ENCODE data around the gene ZNF814.

ZNF814 gene

DNA sequence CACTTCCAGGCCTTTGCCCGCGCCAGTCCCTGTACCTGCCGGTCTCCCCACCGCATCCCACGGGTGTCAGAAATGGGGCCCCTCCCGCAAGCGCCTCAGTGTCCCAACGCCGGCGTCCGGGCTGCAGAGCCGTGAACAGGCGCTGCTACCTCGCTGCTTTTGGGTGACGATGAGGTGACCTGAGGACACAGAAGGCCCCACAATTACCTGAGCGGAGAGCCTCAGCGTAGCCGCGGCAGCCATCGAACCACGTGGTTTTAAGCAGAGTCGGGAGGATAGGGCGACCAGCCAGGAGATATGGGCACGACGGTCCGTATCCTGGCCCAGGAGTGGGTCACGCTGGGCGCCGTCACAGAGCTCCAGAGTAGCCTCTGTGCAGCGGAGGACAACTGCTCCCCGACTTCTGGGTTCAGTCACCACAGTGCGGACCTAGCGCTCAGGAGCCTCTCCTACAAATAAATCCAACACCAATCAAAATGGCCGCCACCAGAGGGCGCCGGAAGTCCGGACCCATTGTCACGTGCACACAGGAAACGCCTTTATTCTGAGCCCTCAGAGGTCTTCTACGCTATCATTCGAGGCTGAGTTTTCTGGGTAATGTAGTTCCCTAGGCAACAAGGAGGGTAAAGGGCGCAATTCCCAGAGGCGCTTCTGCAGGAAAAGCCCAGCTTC lies at the start of gene ZNF814:
TSS of gene ZNF814 (minus strand) at position 478 of the 672 bp plus-strand sequence. CDS start at position 243, 235 bp downstream.
- peak within 1 kb of the TSS in 1 of 2 donors; percentile 77 for H3K27ac ChIP-seq
- TF ChIP-seq, protein P1, sequence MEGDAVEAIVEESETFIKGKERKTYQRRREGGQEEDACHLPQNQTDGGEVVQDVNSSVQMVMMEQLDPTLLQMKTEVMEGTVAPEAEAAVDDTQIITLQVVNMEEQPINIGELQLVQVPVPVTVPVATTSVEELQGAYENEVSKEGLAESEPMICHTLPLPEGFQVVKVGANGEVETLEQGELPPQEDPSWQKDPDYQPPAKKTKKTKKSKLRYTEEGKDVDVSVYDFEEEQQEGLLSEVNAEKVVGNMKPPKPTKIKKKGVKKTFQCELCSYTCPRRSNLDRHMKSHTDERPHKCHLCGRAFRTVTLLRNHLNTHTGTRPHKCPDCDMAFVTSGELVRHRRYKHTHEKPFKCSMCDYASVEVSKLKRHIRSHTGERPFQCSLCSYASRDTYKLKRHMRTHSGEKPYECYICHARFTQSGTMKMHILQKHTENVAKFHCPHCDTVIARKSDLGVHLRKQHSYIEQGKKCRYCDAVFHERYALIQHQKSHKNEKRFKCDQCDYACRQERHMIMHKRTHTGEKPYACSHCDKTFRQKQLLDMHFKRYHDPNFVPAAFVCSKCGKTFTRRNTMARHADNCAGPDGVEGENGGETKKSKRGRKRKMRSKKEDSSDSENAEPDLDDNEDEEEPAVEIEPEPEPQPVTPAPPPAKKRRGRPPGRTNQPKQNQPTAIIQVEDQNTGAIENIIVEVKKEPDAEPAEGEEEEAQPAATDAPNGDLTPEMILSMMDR (IDR thresholded peaks at IDR 0.05): no peak
- H3K4me3 ChIP-seq: peak within 1 kb of the TSS; percentile 85
- DNase-seq (ENCODE audit: low spot score): peak; percentile 80

DNA sequence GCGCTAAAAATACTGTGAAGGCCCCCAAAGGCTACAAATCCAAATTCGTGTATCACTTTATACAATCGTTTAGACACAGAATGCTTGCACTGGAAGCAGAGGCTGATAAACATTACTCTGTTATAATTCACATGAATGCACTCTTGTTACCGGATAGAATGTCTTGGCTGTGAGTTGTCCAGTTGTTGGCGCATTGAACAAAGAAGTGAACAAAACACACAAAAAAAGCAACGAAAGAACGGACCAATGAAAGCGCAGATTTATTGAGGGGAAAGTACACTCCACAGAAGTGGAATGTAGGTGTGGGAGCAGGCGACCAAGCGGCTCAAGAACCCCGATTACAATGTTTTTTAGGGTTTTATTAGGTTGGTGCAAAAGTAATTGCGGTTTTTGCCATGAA lies 46.9 kb upstream of the ZNF814 start:
- no peak for DNase-seq (ENCODE audit: low spot score)
- Histone ChIP-seq H3K4me3 (peak overlapping the region; percentile 90), H3K27ac (no peak overlapping the region)
- TF ChIP-seq, protein P1 (IDR thresholded peaks at IDR 0.05): no peak

DNA sequence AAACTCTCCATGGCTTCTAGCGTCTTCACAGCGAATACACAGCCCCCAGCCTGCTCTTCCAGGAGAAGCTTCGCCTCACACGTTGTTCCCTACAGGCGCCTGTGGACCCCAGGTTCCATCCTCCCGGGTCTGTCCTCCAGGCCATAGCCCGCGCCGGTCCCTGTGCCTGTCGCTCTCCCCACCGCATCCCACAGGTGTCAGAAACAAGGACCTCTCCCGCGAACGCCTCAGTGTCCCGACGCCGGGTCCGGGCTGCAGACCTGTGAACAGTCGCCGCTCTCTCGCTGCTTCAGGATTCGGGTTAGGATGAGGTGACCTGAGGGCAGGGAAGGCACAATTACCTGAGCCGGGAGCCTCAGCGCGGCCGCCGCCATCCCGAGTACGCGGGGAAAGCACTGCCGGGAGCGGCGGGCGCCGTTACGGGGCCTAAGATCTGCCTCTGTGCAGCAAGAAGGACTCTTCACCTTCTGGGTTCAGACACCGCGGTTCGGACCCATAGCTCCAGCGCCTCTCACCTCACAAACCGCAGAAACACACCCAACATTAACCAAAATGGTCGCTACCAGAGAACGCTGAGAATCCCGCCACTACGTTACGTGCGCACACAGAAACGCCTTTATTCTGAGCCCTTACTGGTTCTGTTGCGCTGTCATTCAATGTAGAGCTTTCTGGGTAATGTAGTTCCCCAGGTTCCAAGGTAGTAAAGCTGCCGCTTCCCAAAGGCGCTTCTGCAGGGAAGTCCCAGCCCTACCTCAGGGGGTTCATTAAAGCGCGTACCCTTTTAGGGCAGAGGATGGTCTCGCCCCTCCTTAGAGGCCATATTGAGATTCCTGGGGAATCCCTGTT lies 46.2 kb upstream of the ZNF814 start, which contains the start of gene ZNF418:
TSS of gene ZNF418 (minus strand) at position 583 of the 846 bp plus-strand sequence. CDS start 1,580 bp downstream, outside the sequence.
- no peak for DNase-seq (ENCODE audit: low spot score)
- TF ChIP-seq, protein P1 (IDR thresholded peaks at IDR 0.05): no peak
- Histone ChIP-seq H3K27ac (peak within 1 kb of the TSS in 1 of 2 donors; percentile 82), H3K4me3 (peak within 1 kb of the TSS; percentile 90)

DNA sequence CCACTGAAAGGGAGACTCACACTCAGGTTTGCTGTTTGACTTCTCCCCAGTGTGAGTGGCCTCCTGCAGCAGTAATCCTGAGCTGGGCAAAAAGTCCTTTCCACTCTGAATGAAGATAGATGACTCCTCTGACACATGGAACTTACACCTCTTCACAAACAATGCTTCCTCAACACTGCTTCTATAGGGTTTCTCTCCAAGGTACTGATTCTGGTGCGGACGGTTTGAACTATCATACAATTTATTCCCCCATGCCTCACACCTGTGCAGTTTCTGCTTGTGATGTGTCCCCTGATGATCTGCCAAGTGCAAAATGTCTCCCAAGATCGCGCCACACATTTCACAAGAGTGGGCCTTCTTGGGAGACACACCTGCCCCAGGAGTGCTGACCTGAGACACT lies 38.8 kb upstream of the ZNF814 start:
- DNase-seq (ENCODE audit: low spot score): no peak
- TF ChIP-seq, protein P1 (IDR thresholded peaks at IDR 0.05): no peak
- Histone ChIP-seq H3K4me3 (no peak overlapping the region), H3K27ac (no peak overlapping the region)

DNA sequence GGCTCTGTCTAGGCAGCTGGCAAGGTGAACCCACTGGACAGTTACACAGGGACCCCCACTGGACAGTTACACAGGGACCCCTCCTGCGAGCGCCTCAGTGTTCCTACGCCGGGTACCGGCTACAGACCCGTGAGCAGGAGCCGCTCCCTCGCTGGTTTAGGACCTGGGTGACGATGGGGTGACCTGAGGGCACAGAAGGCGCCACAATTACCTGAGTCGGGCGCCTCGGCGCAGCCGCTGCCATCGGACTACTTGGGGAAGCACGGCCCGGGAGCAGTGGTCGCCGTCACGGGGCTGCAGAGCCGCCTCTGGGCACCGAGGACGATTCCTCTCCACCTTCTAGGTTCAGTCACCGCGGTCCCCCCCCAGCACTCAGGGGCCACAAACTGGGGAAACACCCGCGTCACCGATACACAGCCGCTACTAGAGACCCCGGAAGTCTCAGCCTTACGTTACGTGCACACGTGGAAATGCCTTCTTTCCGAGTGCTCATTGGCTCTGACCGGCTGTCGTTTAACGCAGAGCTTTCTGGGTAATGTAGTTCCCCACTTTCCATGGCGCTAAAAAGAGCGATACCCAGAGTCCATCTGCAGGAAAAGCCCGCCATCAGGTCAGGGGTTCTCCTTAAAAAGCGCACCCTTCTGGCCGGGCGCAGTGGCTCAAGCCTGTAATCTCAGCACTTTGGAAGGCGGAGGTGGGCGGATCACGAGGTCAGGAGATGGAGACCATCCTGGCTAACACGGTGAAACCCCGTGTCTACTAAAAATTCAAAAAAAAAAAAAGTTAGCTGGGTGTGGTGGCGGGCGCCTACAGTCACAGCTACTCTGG lies 27.5 kb upstream of the ZNF814 start, which contains the start of gene ZNF417:
TSS of gene ZNF417 (minus strand) at position 425 of the 828 bp plus-strand sequence. CDS start at position 244, 181 bp downstream.
- Histone ChIP-seq H3K4me3 (peak within 1 kb of the TSS; percentile 95), H3K27ac (peak within 1 kb of the TSS; percentile 58 to 88)
- peak; percentile 88 for DNase-seq (ENCODE audit: low spot score)

DNA sequence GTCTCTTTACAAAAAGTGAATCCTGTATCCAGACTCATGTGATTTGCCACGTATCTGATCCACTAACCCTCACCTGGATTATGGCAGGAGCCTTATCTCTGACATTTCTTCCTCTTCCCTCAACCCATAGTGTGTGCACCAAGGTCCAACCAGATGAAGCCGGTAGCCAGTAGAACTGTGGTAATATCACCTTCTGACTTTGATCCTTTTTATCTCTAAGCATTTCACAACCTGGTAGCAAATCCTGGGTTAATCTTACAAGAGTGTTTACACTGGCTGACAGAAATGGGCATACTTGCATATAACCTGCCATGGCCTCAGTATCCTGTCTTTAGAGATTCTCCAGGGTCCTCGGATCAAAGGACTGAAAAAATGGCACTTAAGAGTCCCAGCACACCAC lies 25.7 kb upstream of the ZNF814 start:
- TF ChIP-seq, protein P1 (IDR thresholded peaks at IDR 0.05): no peak
- Histone ChIP-seq H3K27ac (no peak overlapping the region), H3K4me3 (peak overlapping the region; percentile 95)
- DNase-seq (ENCODE audit: low spot score): no peak

DNA sequence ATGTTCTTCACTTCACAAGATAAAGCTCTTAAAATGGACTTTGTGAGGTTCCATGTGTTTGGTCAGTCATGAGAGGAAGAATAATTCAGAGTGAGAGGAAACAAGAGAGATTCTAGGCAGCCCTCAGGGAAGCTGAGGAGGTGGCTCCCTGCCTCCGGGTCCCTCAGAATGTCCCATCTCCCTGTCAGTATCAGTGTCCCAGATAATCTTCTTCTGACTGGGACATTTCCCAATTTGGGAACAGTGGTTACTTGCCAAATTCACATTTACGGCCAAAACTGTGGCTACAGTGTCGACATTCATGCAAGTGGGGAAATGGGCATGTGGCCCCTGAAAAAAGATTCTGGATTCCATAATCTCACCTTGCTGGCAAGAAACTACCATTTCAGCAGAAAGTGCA lies 18.6 kb upstream of the ZNF814 start:
- no peak overlapping the region for H3K27ac ChIP-seq

More for the DNA sequence above, 18.6 kb upstream of the ZNF814 start:
- no peak for DNase-seq (ENCODE audit: low spot score)
- H3K4me3 ChIP-seq: no peak overlapping the region
- TF ChIP-seq, protein P1 (IDR thresholded peaks at IDR 0.05): no peak

Data from coronary artery (tissue), 2 donors.